Glutamatergic neuron (in vitro differentiated cells): ENCODE data around the gene WWOX. TPM values are rescaled to one million over a fixed set of nuclear protein-coding genes. Genes with fewer than 3 reads are reported as not detected.

Experiments used
- DNase-seq: peaks from one replicate; pipeline ENCODE4 v3.0.0; 2022
- H3K27ac Mint-ChIP-seq: one replicate; pipeline ENCODE4 v1.8.0; 2020; ENCODE audit warnings: mild to moderate bottlenecking, mixed read lengths, inconsistent platforms; ENCODE audit not compliant: unreplicated experiment
- H3K27me3 Mint-ChIP-seq: one replicate; pipeline ENCODE4 v1.8.0; 2020; ENCODE audit warnings: mild to moderate bottlenecking, moderate library complexity, mixed read lengths, inconsistent platforms; ENCODE audit not compliant: unreplicated experiment
- H3K36me3 Mint-ChIP-seq: one replicate; pipeline ENCODE4 v1.8.0; 2020; ENCODE audit warnings: mild to moderate bottlenecking, mixed read lengths, inconsistent platforms; ENCODE audit not compliant: unreplicated experiment
- H3K4me1 Mint-ChIP-seq: one replicate; pipeline ENCODE4 v1.8.0; 2020; ENCODE audit warnings: mild to moderate bottlenecking, low read depth, mixed read lengths, inconsistent platforms; ENCODE audit not compliant: unreplicated experiment
- H3K4me3 Mint-ChIP-seq: one replicate; pipeline ENCODE4 v1.8.0; 2020; ENCODE audit warnings: mild to moderate bottlenecking, mixed read lengths, inconsistent platforms; ENCODE audit not compliant: unreplicated experiment
- H3K9me3 Mint-ChIP-seq: one replicate; pipeline ENCODE4 v1.8.0; 2020; ENCODE audit warnings: mild to moderate bottlenecking, moderate library complexity, mixed read lengths, inconsistent platforms; ENCODE audit not compliant: unreplicated experiment
- CTCF ChIP-seq: fragments of 200-600 bp; sonication (generic); IDR thresholded peaks from one replicate; pipeline ENCODE4 v1.5.0; 2021; ENCODE audit not compliant: partially characterized antibody, unreplicated experiment
- total RNA-seq: library from RNA; stranded (reverse); fragmentation: NEBNext Ultra II Directional; extraction: Animal tissue kit (Norgen Biotek cat#: 25700); gene quantifications from one replicate; pipeline ENCODE4 v1.2.1, GENCODE V29; 2021; ENCODE audit not compliant: unreplicated experiment

Gene WWOX
- total RNA-seq, 1 donor from 2014 or later, result 10.3 TPM

DNA sequence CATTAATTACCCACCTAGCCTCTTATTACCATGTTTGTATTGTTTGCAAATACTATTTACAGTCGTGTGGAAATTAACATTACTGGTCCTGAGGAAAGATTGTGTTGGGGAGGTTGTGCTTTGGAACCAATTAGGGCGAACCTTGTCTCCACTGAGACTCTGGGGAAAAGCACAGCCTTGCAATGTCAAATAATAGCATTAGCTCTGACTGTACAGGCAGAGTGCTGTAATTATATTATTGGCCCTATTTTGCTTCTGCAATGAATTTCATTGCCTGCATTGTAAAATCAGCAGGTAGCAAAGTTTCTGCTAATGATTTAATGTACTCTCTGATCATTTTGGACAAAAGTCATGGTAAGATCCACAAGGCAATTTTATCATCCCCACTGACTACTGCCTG, 97.0 kb downstream of the WWOX start:
- Mint-ChIP-seq H3K4me3 (no peak overlapping the region), H3K4me1 (peaks cover 4% of the 10 kb centered on the region), H3K9me3 (no peaks in the 10 kb centered on the region), H3K36me3 (no peaks in the 10 kb centered on the region), H3K27me3 (no peaks in the 10 kb centered on the region), H3K27ac (no peak overlapping the region)
- no peak for DNase-seq
- TF ChIP-seq CTCF, result no peak

GRCh38 chr16:78198288-78198687, 98.8 kb downstream of the WWOX start:
- no peaks in the 10 kb centered on the region for H3K27me3 Mint-ChIP-seq
- H3K4me3 Mint-ChIP-seq, result no peak overlapping the region
- H3K4me1 Mint-ChIP-seq, result peaks cover 4% of the 10 kb centered on the region
- DNase-seq, result no peak
- no peaks in the 10 kb centered on the region for H3K36me3 Mint-ChIP-seq
- H3K9me3 Mint-ChIP-seq, result no peaks in the 10 kb centered on the region
- no peak for TF ChIP-seq CTCF
- no peak overlapping the region for H3K27ac Mint-ChIP-seq

DNA sequence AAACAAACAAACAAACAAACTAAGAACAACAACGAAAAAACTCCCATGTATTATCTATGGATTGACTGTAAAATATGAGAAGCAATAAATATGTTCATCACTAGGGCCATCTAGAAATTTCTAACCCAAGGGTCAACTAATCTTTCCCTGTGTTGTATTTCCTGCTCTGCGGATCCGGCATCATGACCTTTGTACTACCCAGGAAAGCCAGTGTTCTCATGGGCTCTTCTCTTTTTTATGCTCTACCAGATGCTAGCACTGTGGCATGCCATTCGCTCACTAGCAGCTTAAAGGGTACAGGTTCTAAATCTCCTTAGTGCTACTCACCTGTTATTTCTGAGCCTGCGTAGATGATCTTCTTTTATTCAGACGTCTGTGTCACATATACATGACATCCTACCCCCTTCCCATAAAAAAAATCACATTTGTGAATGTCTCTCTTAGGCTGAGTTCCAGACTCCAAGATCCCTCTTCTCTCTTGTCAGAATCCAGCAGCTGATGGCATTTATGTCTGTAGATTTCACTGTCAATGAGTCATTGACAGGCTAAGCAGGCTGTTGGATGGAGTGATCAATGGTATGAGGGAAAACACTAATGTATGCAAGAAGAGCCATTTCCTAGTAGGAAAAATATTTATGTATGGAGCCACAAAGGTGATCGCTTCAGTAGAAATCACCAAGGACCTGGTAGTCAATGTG, 100.0 kb downstream of the WWOX start:
- Mint-ChIP-seq H3K27me3 (peaks cover 3% of the 10 kb centered on the region), H3K4me3 (no peak overlapping the region), H3K27ac (no peak overlapping the region), H3K4me1 (peaks cover 4% of the 10 kb centered on the region), H3K9me3 (no peaks in the 10 kb centered on the region), H3K36me3 (no peaks in the 10 kb centered on the region)
- no peak for TF ChIP-seq CTCF
- DNase-seq, result no peak

- TF ChIP-seq CTCF, result no peak
- DNase-seq, result no peak
- Mint-ChIP-seq H3K4me3 (no peak overlapping the region), H3K36me3 (no peaks in the 10 kb centered on the region), H3K27me3 (peaks cover 3% of the 10 kb centered on the region), H3K9me3 (no peaks in the 10 kb centered on the region), H3K4me1 (peaks cover 4% of the 10 kb centered on the region), H3K27ac (no peak overlapping the region)
These were observed 100.6 kb downstream of the WWOX start for GRCh38 chr16:78200023-78200389.

GRCh38 chr16:78200623-78201096, 101.2 kb downstream of the WWOX start:
- no peak overlapping the region for H3K27ac Mint-ChIP-seq
- H3K36me3 Mint-ChIP-seq, result no peaks in the 10 kb centered on the region
- H3K4me1 Mint-ChIP-seq, result peaks cover 4% of the 10 kb centered on the region
- H3K4me3 Mint-ChIP-seq, result no peak overlapping the region
- H3K9me3 Mint-ChIP-seq, result no peaks in the 10 kb centered on the region
- no peak for TF ChIP-seq CTCF
- H3K27me3 Mint-ChIP-seq, result peaks cover 3% of the 10 kb centered on the region
- no peak for DNase-seq
